Skin of body (tissue), 2 donors: ENCODE data around the gene SRBD1. TPM values are rescaled to one million over a fixed set of nuclear protein-coding genes. Genes with fewer than 3 reads are reported as not detected.

Experiments used
- DNase-seq: peaks from one replicate; lab custom pipeline; 2025; lab: John Stamatoyannopoulos, UW
- total RNA-seq: library from RNA; depleted of rRNA; stranded (reverse); fragments of >200 nt; gene quantifications from one replicate; pipeline ENCODE4 v1.2.3, GENCODE V29; 2014

The SRBD1 gene, protein sequence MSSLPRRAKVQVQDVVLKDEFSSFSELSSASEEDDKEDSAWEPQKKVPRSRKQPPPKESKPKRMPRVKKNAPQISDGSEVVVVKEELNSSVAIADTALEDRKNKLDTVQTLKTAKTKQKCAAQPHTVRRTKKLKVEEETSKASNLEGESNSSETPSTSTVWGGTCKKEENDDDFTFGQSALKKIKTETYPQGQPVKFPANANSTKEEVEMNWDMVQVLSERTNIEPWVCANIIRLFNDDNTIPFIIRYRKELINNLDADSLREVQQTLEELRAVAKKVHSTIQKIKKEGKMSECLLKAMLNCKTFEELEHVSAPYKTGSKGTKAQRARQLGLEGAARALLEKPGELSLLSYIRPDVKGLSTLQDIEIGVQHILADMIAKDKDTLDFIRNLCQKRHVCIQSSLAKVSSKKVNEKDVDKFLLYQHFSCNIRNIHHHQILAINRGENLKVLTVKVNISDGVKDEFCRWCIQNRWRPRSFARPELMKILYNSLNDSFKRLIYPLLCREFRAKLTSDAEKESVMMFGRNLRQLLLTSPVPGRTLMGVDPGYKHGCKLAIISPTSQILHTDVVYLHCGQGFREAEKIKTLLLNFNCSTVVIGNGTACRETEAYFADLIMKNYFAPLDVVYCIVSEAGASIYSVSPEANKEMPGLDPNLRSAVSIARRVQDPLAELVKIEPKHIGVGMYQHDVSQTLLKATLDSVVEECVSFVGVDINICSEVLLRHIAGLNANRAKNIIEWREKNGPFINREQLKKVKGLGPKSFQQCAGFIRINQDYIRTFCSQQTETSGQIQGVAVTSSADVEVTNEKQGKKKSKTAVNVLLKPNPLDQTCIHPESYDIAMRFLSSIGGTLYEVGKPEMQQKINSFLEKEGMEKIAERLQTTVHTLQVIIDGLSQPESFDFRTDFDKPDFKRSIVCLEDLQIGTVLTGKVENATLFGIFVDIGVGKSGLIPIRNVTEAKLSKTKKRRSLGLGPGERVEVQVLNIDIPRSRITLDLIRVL
- 21.6 TPM for total RNA-seq

DNA sequence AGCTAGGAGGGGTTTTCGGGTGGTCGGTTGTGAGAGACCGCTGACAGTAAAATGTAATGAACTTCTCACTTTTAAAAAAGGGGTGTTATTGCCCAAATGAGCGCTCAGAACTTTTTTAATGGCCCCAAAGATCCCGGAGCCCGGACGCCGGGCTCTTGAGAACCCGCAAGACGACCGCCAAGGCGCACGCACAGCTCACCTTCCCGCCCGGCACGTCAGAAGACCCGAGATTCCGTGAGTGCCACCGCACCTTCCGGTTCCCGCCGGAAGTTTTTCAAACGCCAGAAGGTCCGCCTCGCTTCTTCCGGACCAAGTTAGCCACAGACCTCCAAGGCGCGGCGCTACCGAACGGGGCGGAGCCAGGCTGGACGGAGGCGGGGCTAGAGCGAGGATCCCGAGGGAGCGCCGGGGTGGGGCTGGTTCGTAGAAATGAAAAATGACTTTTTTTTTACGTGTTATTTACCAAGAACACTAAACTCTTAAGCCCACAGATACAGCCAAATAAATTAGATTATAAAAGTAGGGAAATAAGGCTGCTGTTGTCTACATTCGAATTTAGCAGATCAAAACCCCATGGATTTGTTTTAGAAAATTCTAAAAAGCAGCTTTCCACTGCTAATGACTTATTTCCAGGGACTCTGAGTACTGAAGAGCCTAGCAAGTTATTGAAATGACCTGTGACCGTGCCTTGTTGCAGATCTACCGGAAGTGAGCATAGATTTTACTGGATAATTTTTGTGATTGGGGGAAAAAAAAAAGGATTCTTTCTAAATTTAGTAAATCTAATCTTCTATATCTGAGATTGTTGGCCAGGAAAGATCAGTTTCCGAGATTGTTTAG lies at the start of gene SRBD1:
Gene SRBD1, minus strand, starts transcription at position 248 of the 840 bp plus-strand sequence. CDS start 5,826 bp downstream, outside the sequence.
- DNase-seq = peak; percentile 88

DNA sequence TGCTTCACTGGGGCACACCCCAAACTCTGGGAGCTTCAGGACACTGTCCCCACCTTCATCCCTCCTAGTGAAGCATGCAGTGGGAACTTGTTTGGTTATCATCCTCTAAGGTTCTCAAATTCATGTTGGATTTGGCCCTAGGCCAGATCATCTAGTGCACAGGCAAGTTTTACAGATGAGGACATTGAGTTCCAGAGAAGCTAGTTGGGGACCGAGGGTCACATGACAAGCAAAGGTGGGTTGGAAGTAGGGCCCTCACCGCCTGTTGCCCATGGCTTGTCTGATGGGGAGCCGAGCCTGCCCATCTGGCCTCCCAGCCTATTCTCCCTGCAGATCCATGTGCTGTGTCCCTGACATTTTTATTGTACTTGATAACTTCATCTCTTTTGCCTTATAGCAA lies 43.2 kb upstream of the SRBD1 start:
- DNase-seq = no peak

DNA sequence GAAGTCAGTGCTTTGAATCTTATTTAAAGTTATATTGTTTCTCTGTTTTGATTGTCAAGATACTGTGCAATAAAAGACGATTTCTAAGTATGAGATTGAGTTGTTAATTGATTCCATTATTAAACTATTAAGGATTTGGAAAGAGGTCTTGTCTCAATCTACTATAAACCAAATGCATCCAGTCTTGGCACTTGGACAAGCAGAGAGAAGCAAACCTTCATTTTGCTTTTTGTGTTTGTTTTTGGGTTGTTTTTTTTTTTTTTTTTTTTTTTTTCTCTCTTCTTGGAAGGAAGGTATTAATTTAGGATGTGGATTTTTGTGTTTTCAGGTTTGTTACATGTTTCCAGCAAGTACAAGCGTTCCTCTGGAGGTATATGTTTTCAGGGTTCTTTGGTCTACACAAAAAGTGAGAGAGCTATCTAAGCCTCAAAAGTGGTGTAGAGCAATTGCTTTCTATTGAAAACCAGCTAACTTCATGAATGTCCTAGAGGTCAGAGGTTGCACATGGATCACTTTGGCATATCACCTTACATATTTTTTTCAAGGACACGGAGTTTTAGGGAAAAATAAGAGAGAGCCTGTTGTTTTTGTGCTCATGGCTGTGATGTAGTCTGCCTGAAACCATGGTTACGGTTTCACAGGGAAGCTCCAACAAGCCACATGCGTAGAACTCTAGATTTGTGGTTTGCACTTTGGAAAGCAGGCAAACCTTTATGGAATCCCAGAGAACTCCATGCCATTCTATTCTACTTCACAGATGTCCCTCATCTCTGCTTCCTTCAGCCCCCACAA lies 42.3 kb upstream of the SRBD1 start:
- peak; percentile 52 for DNase-seq

DNA sequence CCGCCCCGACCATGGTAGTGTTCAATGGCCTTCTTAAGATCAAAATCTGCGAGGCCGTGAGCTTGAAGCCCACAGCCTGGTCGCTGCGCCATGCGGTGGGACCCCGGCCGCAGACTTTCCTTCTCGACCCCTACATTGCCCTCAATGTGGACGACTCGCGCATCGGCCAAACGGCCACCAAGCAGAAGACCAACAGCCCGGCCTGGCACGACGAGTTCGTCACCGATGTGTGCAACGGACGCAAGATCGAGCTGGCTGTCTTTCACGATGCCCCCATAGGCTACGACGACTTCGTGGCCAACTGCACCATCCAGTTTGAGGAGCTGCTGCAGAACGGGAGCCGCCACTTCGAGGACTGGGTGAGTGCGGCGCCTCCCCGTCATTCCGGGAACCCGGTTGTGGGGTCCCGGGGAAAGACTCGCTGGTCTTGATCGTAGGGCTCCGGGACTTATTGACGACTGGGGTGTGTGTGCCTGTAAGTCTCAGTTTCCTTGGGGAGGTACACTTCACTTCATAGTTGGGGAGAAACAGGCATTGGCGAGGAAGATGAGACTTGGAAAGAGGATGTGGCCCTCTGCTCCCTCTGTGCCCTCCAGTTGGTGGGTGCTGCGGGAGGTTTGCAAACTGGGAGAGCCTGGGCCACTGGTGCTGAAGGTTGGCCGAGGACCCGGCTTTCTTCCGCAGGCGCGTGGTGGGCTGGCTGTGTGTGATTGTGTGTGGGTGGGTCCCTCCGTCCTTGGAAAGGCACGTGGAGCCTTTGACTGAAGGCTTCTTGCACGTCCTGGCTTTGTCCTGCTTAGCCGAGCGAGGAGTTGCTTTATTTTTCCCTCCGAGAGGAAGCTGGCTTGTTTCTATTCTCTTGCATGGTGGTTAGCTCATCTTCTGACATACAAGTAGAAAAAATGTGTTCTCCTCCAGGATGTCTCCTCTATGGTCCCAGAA lies 41.3 kb upstream of the SRBD1 start:
- peak; percentile 71 for DNase-seq

DNA sequence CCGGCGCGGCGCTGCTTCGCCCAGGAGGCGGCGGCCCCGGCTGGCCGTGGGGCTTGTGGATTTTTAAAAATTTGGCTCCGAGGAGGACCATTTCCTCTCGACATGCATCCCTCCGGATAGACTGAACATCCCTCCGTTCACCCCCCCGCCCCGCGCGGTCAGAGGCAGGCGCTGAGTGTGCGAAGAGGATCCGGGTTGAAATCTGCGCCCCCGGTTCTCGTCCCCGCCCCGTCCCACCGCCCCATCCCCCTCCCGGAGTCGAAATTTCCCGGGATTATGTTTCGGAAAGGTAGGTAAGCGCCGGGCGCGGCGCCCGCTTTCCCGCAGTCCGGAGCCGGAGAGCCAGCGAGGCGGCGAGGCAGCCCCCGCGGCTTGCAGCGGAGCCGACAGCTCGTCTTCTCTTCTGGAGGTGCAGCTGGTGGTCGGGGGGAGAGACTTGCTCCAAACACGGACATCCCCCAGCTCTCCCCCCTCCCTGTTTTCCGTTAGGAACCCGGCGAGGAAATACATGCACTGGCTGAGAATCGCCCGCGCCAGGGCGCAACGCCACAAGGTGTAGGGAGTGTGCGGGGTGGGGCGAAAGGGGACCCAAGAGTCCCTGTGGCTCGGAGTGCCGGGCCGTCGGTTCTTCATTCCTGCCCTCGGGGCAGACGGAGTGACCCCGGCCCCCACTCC lies 40.5 kb upstream of the SRBD1 start, which contains the start of gene PRKCE:
Gene PRKCE, plus strand, starts transcription at position 261 of the 675 bp plus-strand sequence.
- DNase-seq = peak; percentile 15

DNA sequence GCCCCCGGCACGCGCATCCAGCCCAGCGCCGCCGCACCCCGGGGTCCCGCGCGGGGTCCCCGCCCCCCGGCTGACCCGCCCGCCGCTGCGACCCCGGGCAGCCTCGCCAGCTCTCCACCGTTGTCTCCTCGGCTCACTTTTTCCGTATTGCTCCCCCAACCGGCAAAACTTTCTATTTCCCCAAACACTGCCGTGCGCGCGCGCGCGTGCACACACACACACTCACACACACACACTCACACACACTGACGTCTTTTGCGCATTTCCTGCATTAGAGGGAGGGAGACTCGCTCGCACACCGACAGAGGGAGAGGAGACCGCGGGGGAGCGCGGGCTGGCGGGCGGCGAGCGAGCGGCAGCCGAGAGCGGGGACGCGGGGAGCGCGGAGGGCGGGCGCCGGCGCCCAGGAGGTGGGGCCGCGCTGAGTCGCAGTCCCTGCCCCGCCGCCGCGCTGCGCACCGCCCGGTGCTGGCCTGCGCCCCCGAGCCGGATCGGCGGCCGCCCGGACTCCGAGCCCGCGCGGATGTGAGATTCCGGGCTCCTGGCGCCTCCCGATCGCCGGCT lies 39.9 kb upstream of the SRBD1 start:
- DNase-seq = peak; percentile 96

DNA sequence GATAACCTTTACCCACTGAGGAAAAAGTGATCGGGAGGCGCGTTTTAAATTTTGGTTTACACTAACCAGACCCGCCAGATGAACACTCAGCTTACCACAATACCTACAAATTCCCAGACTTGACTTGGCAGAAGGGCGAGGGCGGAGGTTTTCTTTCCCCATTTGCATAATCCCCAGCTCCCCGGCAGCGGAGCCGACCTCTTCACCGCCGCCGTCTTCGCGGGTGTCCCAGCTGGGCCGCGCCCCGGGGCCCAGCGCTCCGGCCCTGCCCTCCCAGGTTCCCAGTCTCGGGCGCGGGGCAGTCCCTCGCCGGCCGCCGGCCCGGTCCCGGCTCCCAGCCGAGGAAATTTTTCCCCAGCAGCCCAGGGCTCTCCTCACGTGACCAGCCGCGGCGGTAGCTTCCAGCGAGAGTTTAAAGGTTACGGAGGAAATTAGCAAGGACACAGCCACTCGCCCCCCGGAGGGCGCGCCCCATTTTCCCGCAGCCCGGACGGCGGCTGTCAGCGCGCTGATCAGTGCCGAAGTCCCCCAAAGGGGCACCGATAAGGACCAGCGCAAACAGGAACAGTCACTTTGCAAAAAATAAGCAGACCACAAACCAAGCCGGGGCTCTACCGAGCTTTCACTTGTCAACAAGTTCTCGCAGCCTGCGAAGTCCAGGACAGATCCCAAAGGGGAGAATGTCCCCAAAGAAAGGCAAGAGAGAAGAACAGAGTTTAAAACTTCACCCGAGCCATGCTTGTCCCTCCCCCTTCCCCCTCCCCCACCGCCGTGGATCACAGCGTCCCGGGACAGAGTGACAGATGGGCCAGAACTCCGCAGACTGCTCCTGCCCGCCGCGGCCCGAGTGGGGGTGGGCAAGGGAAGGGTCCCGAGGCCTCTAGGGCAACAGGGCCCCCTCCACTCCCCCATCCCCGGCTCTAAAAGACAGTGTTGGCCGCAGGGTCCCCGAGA lies 39.1 kb upstream of the SRBD1 start:
- DNase-seq = peak; percentile 37

DNA sequence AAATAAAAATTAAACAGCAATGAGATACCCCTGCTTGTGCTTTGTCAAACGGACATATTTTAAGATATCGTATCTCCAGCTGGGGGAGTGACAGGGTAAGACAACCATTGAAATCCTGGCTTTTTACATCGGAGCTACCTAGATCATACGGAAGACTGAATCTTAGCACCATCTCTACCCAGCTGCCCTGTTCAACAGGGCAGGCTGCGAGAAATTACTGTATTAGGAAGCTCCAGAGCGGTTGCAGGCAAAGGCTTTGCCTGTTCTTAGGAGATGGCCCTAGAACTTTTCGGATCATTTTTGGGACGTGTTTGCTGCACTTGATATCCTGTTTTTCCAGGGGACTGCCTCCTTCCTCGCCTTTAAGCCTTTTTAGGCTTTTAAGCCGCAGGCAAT lies 38.4 kb upstream of the SRBD1 start:
- DNase-seq = peak; percentile 37

DNA sequence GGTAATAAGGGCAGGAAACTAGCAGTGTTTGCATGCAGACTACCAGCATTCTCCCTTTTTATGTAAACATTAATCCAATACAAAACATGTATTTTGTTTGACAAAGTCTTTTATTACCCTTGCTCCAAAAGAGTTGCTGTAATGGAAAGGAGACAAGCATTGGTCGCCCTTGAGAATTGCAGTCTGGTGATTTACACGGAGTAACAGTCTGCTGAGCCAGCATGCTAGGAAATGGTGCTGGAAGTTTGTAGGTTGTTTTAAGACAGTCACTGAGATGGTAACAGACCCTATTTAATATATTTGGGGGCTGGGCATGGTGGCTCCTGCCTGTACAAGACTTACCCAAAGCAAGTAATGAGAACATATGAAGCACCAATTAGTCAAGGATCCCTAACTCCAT lies 37.6 kb upstream of the SRBD1 start:
- DNase-seq = peak; percentile 53

DNA sequence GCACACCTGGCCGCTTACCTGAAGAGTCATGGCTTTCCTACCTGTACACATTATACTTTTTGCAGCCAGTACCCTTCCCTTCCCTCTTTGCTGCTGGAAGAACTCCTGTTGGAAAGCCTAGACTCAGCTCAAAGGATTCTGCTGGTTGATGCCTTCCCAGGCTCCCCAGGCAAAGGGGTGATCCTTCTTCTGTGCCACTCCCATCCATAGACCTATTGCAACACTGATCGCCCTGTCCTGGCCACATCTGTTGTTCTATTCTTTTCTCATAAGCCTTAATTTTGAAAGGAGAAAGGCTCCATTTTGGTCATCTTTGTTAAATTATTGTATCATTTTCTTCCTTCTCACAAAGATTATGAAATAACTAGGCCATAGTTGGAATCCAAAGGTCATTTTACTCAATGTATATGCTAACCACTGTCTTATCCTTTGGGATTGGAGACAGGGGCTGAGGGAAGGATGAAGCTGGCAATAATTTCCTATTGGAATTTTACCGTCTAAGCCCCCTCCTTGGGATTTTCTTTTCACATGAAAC lies 37.0 kb upstream of the SRBD1 start:
- no peak for DNase-seq

DNA sequence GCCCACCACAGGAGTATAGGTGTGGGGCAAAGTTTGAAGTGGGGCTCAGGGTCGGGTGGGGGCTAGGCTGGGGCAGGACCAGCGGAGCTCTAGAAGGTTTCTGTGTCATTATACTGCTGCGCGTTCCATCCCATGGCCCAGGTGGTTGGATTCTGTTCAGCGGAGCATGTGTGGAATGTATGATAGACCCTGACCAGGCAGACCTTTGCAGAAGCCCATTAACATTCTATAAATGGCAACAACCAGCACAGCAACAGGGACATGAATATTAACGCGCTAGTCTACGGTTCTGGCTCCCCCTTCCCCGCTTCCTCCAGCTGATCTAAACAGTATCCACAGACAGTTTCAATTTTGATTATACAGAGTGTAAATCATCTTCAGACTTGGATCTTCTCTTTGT lies 36.3 kb upstream of the SRBD1 start:
- no peak for DNase-seq

DNA sequence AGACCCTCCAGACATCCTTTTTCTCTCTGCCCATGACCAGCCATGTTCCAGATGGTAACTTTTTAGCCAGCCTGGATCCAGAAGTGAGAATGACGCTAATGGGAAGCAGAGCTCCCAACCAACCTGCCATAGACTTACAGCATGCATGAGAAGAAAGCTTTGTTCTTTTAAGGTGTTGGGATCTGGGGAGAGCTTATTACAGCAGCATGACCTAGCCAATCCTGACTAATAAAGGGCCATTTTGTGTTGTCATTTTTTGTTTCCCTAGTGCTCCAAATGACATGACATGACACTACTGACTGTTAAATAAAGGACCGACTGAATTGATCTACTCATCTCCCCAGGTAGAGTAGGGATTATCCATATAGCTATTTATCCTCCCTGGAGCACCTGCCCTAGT lies 35.2 kb upstream of the SRBD1 start:
- no peak for DNase-seq

DNA sequence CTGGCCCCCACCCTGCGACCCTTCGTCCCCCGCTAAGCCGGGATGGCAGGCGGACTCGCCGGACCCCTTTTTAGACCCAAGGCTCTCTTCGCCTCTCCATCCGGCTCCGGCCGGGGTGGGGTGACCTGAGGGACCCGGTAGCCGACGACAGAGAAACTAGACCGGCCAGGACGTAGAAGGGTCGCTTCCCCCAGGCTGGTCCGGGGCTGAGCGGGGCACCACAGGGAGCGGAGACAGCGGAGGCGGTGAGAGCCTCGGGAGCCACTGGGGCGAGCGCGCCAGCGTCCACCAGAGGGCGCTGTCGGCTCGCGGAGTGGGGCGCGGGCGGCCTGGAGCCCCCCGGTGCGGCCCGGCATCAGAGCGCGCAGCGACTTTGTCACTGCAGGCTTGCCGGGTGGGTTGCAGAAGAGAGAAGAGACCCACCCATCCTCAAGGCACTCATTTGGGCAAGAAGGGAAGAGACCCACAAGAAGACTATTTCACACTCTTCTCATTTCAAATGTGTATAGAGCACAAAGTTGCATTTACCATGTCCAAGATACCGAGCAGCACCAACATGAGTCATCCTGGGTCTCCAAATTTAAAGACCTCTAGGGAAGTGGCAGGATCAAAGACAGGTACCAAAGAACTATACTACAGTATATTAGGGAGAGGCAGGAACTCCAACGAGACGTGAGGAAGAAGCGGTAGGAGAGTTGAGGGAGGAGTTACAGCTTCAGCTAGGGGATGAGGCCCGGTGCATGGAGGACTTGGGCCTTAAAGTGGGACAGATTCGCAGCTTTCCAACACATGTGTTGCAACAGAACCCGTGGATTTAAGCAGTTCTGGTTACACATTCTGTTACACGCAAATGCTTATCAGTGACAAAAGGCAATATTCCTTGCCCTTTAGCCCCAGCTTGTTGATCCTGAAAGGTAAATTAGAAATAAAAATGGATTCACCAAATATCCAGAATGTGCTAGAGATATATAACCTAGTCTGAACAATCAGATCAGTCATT lies 32.8 kb upstream of the SRBD1 start:
- peak; percentile 72 for DNase-seq

DNA sequence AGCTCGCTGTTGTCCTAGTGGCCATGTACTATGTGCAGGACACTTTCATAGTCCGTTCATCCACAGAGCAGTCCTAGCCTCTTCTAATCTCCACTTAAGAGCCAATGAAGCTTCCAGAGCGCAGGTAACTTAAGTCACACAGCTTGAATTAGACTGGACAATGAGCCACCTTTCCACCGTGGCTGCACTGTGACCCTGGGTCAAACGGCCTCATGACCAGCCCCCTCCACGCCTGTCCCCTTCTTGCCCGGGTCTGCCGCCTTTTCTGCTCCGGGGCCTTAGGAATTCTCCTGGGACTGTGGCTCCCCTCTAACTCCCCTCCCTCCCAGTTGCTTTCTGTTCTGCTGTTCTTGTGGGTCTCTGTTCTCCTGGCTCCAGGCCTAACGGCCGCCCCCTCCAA lies 32.0 kb upstream of the SRBD1 start:
- peak; percentile 33 for DNase-seq

DNA sequence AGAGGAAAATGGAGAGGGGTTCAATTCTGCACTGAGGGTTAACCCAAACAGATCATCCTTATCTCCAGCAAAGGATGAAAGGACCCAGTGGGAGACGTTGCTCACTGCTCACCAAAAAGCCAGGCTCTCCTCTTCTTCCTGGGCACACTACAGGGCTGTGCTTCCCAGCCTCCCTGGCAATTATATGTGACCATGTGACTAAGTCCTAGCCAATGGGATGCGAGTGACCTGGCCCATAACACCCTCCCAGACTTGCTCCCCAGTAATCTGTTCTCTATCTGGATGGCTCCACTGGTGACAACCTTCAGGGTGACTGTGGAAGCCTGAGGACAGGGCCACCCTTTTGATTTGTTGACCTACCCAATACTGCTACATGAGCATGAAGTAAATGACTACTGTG lies 29.5 kb upstream of the SRBD1 start:
- no peak for DNase-seq

DNA sequence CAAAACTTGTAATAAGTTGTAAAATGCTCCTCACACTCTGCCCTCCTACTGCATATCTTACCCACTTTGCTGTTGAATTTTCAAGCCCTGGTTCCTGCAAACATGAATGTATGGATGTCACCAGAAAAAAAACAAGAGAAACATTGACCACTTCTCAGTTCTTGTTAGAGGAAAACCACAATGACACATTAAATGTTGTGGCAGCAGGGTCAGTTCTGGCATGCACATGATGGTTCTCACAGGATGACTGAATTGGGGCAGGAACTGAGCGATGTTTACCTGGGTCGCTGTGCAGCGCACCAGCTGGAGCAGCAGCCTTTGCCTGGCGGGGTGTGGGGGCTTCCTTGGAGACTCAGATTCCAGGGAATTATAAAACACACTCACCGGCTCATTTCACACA lies 26.4 kb upstream of the SRBD1 start:
- no peak for DNase-seq
